BJ (cell line): ENCODE measurements around the gene FBXL12. TPM values are rescaled to one million over a fixed set of nuclear protein-coding genes. Genes with fewer than 3 reads are reported as not detected.

Experiments used
- CTCF ChIA-PET: fragments of 350-600 bp; formaldehyde crosslinking; extraction: SDS; loops from one replicate; lab custom pipeline; 2021; ENCODE audit warnings: antibody characterized with exemption, inconsistent platforms; lab: Yijun Ruan, JAX
- POLR2A ChIA-PET: fragments of 300-600 bp; sonication (Branson Sonifier 250); formaldehyde crosslinking; extraction: SDS; loops from one replicate; lab custom pipeline; 2021; ENCODE audit warnings: antibody characterized with exemption; lab: Charles Lee
- DNase-seq: peaks from one replicate; pipeline ENCODE4 v3.0.0-alpha.2; 2011; ENCODE audit warnings: low read depth
- H3K27me3 ChIP-seq: 2 replicates; pipeline ENCODE4 v1.6.0; 2011; ENCODE audit warnings: low read length; ENCODE audit not compliant: control insufficient read depth, insufficient read depth
- H3K36me3 ChIP-seq: 2 replicates; pipeline ENCODE4 v1.5.1; 2011; ENCODE audit warnings: low read length; ENCODE audit not compliant: control insufficient read depth, insufficient read depth
- H3K4me3 ChIP-seq: 2 replicates; pipeline ENCODE4 v1.5.1; 2011; ENCODE audit warnings: low read depth, mild to moderate bottlenecking, control low read depth, low read length
- CTCF ChIP-seq: IDR thresholded peaks from 2 replicates; pipeline ENCODE4 v1.5.1; 2011; ENCODE audit warnings: low read depth, mild to moderate bottlenecking, control low read depth, inconsistent platforms, low read length, moderate library complexity; ENCODE audit not compliant: insufficient read depth
- polyA plus RNA-seq: library from polyadenylated mRNA; depleted of rRNA; stranded (reverse); fragments of >200 nt; gene quantifications from 2 replicates; pipeline ENCODE4 v1.2.3, GENCODE V29; 2011

FBXL12 gene
- polyA plus RNA-seq, 1 experiment, result 35.3 TPM

- H3K4me3 ChIP-seq, result no peak overlapping the region
- no peak for TF ChIP-seq CTCF
- H3K27me3 ChIP-seq, result no peaks in the 10 kb centered on the region
- CTCF ChIA-PET, result no interaction called here
- POLR2A ChIA-PET, result no interaction called here
- no peak for DNase-seq
- peaks cover 2% of the 10 kb centered on the region; the same call in 1 of the 2 replicates for H3K36me3 ChIP-seq
Observed at GRCh38 chr19:9801976-9802375, 16.9 kb downstream of the FBXL12 start.

- no peak for DNase-seq
- POLR2A ChIA-PET, result no interaction called here
- CTCF ChIA-PET, result interaction anchor here (0.9 to 2.5 kb wide), 4 partner anchors 7 to 594 kb away, joined by 3 to 11 read pairs (median 5); no protein-coding TSS in a partner anchor
- TF ChIP-seq CTCF, result no peak
- H3K27me3 ChIP-seq, result no peaks in the 10 kb centered on the region
- H3K4me3 ChIP-seq, result no peak overlapping the region
- no peaks in the 10 kb centered on the region for H3K36me3 ChIP-seq
Observed at GRCh38 chr19:9799162-9799561, 19.7 kb downstream of the FBXL12 start.

GRCh38 chr19:9797871-9798270, 21.0 kb downstream of the FBXL12 start:
- Histone ChIP-seq H3K4me3 (no peak overlapping the region), H3K27me3 (no peaks in the 10 kb centered on the region), H3K36me3 (no peaks in the 10 kb centered on the region)
- no peak for TF ChIP-seq CTCF
- POLR2A ChIA-PET, result no interaction called here
- no peak for DNase-seq
- CTCF ChIA-PET, result interaction anchor here (1.0 to 3.0 kb wide), 5 partner anchors 9 to 592 kb away, joined by 4 to 21 read pairs (median 11); partner anchors contain the start of gene FBXL12

GRCh38 chr19:9796113-9796773, 22.6 kb downstream of the FBXL12 start:
- ChIA-PET POLR2A (no interaction called here), CTCF (interaction anchor here (0.6 to 3.0 kb wide), 7 partner anchors 17 to 591 kb away, joined by 3 to 21 read pairs (median 5); partner anchors contain the start of gene FBXL12)
- Histone ChIP-seq H3K4me3 (no peak overlapping the region), H3K36me3 (no peaks in the 10 kb centered on the region), H3K27me3 (no peaks in the 10 kb centered on the region)
- peak; percentile 69 for DNase-seq
- TF ChIP-seq CTCF, result peak; percentile 80

GRCh38 chr19:9793071-9793591, 25.7 kb downstream of the FBXL12 start:
- H3K4me3 ChIP-seq, result peak overlapping the region; percentile 88
- no peaks in the 10 kb centered on the region for H3K27me3 ChIP-seq
- H3K36me3 ChIP-seq, result no peaks in the 10 kb centered on the region
- ChIA-PET POLR2A (no interaction called here), CTCF (interaction anchor here (1.0 to 1.8 kb wide), 3 partner anchors 16 to 206 kb away, joined by 3 to 4 read pairs (median 4); no protein-coding TSS in a partner anchor)
- TF ChIP-seq CTCF, result no peak
- DNase-seq, result no peak
